Measurements from ENCODE around the gene MAD1L1.
"Not testable (repeated sequence)": the region's sequence is repeated elsewhere in the genome, so short reads cannot be mapped to it uniquely, and the experiment has no call there.

MAD1L1 gene

GRCh38 chr7:1863091-1863900 is 369.4 kb downstream of the MAD1L1 start:
- H3K27ac ChIP-seq = no peak overlapping the region
- no peak for TF ChIP-seq CTCF (conservative IDR thresholded peaks at IDR 0.05)
- no peak for TF ChIP-seq ZFX (IDR thresholded peaks at IDR 0.05)

- TF ChIP-seq CTCF (conservative IDR thresholded peaks at IDR 0.05) (no peak), ZFX (IDR thresholded peaks at IDR 0.05) (no peak)
- no peak overlapping the region for H3K27ac ChIP-seq
These were observed 370.2 kb downstream of the MAD1L1 start for GRCh38 chr7:1862560-1862959.

GRCh38 chr7:1861799-1862458 is 370.8 kb downstream of the MAD1L1 start:
- TF ChIP-seq ZFX (IDR thresholded peaks at IDR 0.05) (no peak), CTCF (conservative IDR thresholded peaks at IDR 0.05) (no peak)
- no peak overlapping the region for H3K27ac ChIP-seq

- H3K27ac ChIP-seq = not testable (repeated sequence)
These were observed 371.6 kb downstream of the MAD1L1 start for GRCh38 chr7:1860881-1861798.

GRCh38 chr7:1859266-1860035 is 373.3 kb downstream of the MAD1L1 start:
- no peak overlapping the region for H3K27ac ChIP-seq
- no peak for TF ChIP-seq ZFX (IDR thresholded peaks at IDR 0.05)
- no peak for TF ChIP-seq CTCF (conservative IDR thresholded peaks at IDR 0.05)

- TF ChIP-seq ZFX (IDR thresholded peaks at IDR 0.05) (no peak), CTCF (conservative IDR thresholded peaks at IDR 0.05) (no peak)
- H3K27ac ChIP-seq = no peak overlapping the region
These were observed 374.1 kb downstream of the MAD1L1 start for GRCh38 chr7:1858435-1859265.

All from C4-2B (cell line).